Measurements from ENCODE around the gene DDX54.
"Not testable (repeated sequence)": the region's sequence is repeated elsewhere in the genome, so short reads cannot be mapped to it uniquely, and the experiment has no call there.

DDX54 gene

GRCh38 chr12:113211160-113211559 lies 25.9 kb upstream of the DDX54 start:
- H2AFZ ChIP-seq (ENCODE audit: low read length) = no peak overlapping the region
- H3K4me1 ChIP-seq (ENCODE audit: insufficient read depth, low read length, poor library complexity, severe bottlenecking) = peaks cover 59% of the 10 kb centered on the region
- no peaks in the 10 kb centered on the region for H3K9me2 ChIP-seq (replicated peaks; ENCODE audit: low read depth, low read length)
- no peak overlapping the region for H3K4me2 ChIP-seq (ENCODE audit: low read depth, low read length, poor library complexity, severe bottlenecking)
- H3K36me3 ChIP-seq (ENCODE audit: insufficient read depth, low read length) = no peaks in the 10 kb centered on the region
- no peaks in the 10 kb centered on the region for H3K9me3 ChIP-seq (ENCODE audit: insufficient read depth, low read depth, low read length)
- peaks cover 12% of the 10 kb centered on the region for H3F3A ChIP-seq (ENCODE audit: low read depth)
- H3K9ac ChIP-seq (ENCODE audit: low read depth, low read length, poor library complexity, severe bottlenecking) = no peak overlapping the region
- TF ChIP-seq EZH2phosphoT487 (IDR thresholded peaks at IDR 0.05; ENCODE audit: borderline replicate concordance) (no peak), CTCF (conservative IDR thresholded peaks at IDR 0.05; ENCODE audit: low read length) (no peak)
- H3K4me3 ChIP-seq (ENCODE audit: low read length, poor library complexity, severe bottlenecking) = no peak overlapping the region
- H3K27me3 ChIP-seq (ENCODE audit: insufficient read depth, low read length, poor library complexity, severe bottlenecking) = no peaks in the 10 kb centered on the region
- H3K79me2 ChIP-seq (ENCODE audit: insufficient read depth, low read length) = peaks cover 5% of the 10 kb centered on the region; the same call in 1 of the 2 replicates
- H4K20me1 ChIP-seq (ENCODE audit: insufficient read depth, low read length, poor library complexity, severe bottlenecking) = no peaks in the 10 kb centered on the region

- H3K79me2 ChIP-seq (ENCODE audit: insufficient read depth, low read length) = peaks cover 5% of the 10 kb centered on the region; the same call in 1 of the 2 replicates
- H4K20me1 ChIP-seq (ENCODE audit: insufficient read depth, low read length, poor library complexity, severe bottlenecking) = no peaks in the 10 kb centered on the region
- no peak overlapping the region for H2AFZ ChIP-seq (ENCODE audit: low read length)
Measured at GRCh38 chr12:113208041-113208934, 23.0 kb upstream of the DDX54 start.

DNA sequence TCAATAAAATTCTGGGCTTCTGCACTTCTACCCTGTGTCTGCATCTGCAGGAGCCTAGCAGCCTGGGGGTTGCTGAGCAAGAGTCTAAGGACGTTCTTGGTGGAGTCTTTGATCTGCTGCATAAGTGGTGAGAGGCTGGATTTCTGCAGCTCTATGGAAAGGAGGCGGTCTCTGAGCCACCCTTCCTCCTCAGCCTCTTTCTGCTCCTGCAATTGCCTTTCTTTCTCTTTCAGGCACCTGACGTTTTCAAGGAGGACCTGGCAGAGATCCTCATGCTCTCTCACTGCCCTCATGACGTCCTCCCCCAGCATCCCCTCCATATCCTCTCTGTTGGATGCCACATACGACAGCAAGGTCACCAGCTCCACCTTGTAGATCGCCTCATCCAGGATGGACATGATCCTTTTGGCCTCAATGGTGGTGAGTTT lies 22.3 kb upstream of the DDX54 start:
- no peaks in the 10 kb centered on the region for H4K20me1 ChIP-seq (ENCODE audit: insufficient read depth, low read length, poor library complexity, severe bottlenecking)
- peaks cover 59% of the 10 kb centered on the region for H3K4me1 ChIP-seq (ENCODE audit: insufficient read depth, low read length, poor library complexity, severe bottlenecking)
- H3K79me2 ChIP-seq (ENCODE audit: insufficient read depth, low read length) = peaks cover 5% of the 10 kb centered on the region; the same call in 1 of the 2 replicates
- H3K9me3 ChIP-seq (ENCODE audit: insufficient read depth, low read depth, low read length) = no peaks in the 10 kb centered on the region
- no peak overlapping the region for H2AFZ ChIP-seq (ENCODE audit: low read length)
- no peak for TF ChIP-seq EZH2phosphoT487 (IDR thresholded peaks at IDR 0.05; ENCODE audit: borderline replicate concordance)
- TF ChIP-seq CTCF (conservative IDR thresholded peaks at IDR 0.05; ENCODE audit: low read length) = no peak
- peak overlapping the region; percentile 88 for H3K4me2 ChIP-seq (ENCODE audit: low read depth, low read length, poor library complexity, severe bottlenecking)
- peaks cover 12% of the 10 kb centered on the region for H3F3A ChIP-seq (ENCODE audit: low read depth)
- no peaks in the 10 kb centered on the region for H3K9me2 ChIP-seq (replicated peaks; ENCODE audit: low read depth, low read length)
- H3K9ac ChIP-seq (ENCODE audit: low read depth, low read length, poor library complexity, severe bottlenecking) = peak overlapping the region; percentile 75
- H3K27me3 ChIP-seq (ENCODE audit: insufficient read depth, low read length, poor library complexity, severe bottlenecking) = no peaks in the 10 kb centered on the region
- H3K4me3 ChIP-seq (ENCODE audit: low read length, poor library complexity, severe bottlenecking) = peak overlapping the region; percentile 71
- no peaks in the 10 kb centered on the region for H3K36me3 ChIP-seq (ENCODE audit: insufficient read depth, low read length)

More at GRCh38 chr12:113208041-113208934, 23.0 kb upstream of the DDX54 start:
- H3K9me3 ChIP-seq (ENCODE audit: insufficient read depth, low read depth, low read length) = no peaks in the 10 kb centered on the region
- H3K27me3 ChIP-seq (ENCODE audit: insufficient read depth, low read length, poor library complexity, severe bottlenecking) = no peaks in the 10 kb centered on the region
- no peaks in the 10 kb centered on the region for H3K36me3 ChIP-seq (ENCODE audit: insufficient read depth, low read length)
- no peaks in the 10 kb centered on the region for H3K9me2 ChIP-seq (replicated peaks; ENCODE audit: low read depth, low read length)
- peak overlapping the region; percentile 75 for H3K9ac ChIP-seq (ENCODE audit: low read depth, low read length, poor library complexity, severe bottlenecking)
- peak overlapping the region; percentile 88 for H3K4me2 ChIP-seq (ENCODE audit: low read depth, low read length, poor library complexity, severe bottlenecking)
- peaks cover 59% of the 10 kb centered on the region for H3K4me1 ChIP-seq (ENCODE audit: insufficient read depth, low read length, poor library complexity, severe bottlenecking)
- H3K4me3 ChIP-seq (ENCODE audit: low read length, poor library complexity, severe bottlenecking) = peak overlapping the region; percentile 71
- peaks cover 12% of the 10 kb centered on the region for H3F3A ChIP-seq (ENCODE audit: low read depth)
- TF ChIP-seq EZH2phosphoT487 (IDR thresholded peaks at IDR 0.05; ENCODE audit: borderline replicate concordance) (no peak; the same call in 1 of the 2 replicates), CTCF (conservative IDR thresholded peaks at IDR 0.05; ENCODE audit: low read length) (no peak)

- Histone ChIP-seq H3F3A (ENCODE audit: low read depth) (peaks cover 12% of the 10 kb centered on the region), H3K4me2 (ENCODE audit: low read depth, low read length, poor library complexity, severe bottlenecking) (peak overlapping the region; percentile 88), H3K9ac (ENCODE audit: low read depth, low read length, poor library complexity, severe bottlenecking) (peak overlapping the region; percentile 75), H3K4me1 (ENCODE audit: insufficient read depth, low read length, poor library complexity, severe bottlenecking) (peaks cover 59% of the 10 kb centered on the region)
- not testable (repeated sequence) for H3K4me3 ChIP-seq (ENCODE audit: low read length, poor library complexity, severe bottlenecking); H4K20me1 ChIP-seq (ENCODE audit: insufficient read depth, low read length, poor library complexity, severe bottlenecking); H3K9me2 ChIP-seq (replicated peaks; ENCODE audit: low read depth, low read length); H3K79me2 ChIP-seq (ENCODE audit: insufficient read depth, low read length); H2AFZ ChIP-seq (ENCODE audit: low read length); H3K9me3 ChIP-seq (ENCODE audit: insufficient read depth, low read depth, low read length); H3K36me3 ChIP-seq (ENCODE audit: insufficient read depth, low read length); H3K27me3 ChIP-seq (ENCODE audit: insufficient read depth, low read length, poor library complexity, severe bottlenecking)
Measured at GRCh38 chr12:113206802-113207201, 21.5 kb upstream of the DDX54 start.
